K562 (cell line): ENCODE measurements around the gene NAGS. TPM values are rescaled to one million over a fixed set of nuclear protein-coding genes. Genes with fewer than 3 reads are reported as not detected.

ENCODE experiments used
- ARID2 ChIP-seq: fragments of 450-650 bp; IDR thresholded peaks from 2 replicates; pipeline ENCODE4 v1.6.1; 2017; ENCODE audit warnings: antibody characterized with exemption, mild to moderate bottlenecking
- BHLHE40 ChIP-seq: IDR thresholded peaks from 2 replicates; pipeline ENCODE4 v1.6.1; 2011; ENCODE audit warnings: low read length, improper control_type of control experiment
- CHD2 ChIP-seq: IDR thresholded peaks from 2 replicates; pipeline ENCODE4 v1.6.1; 2011; ENCODE audit warnings: low read depth, low read length
- DEAF1 ChIP-seq: fragments of 450-650 bp; formaldehyde crosslinking; IDR thresholded peaks from 2 replicates; pipeline ENCODE4 v1.4.0; 2020; ENCODE audit warnings: mild to moderate bottlenecking, moderate library complexity
- NONO ChIP-seq, 2 experiments: fragments of 200-400 bp in 1 of 2; fragments of 450-650 bp in 1 of 2; formaldehyde crosslinking in 1 of 2; IDR thresholded peaks; 2 replicates each; pipeline ENCODE4 v1.6.1; 2017; ENCODE audit warnings: low read depth in 2 of 2, mild to moderate bottlenecking in 2 of 2, moderate library complexity in 2 of 2, low read length in 1 of 2
- OTX1 ChIP-seq: fragments of 450-650 bp; formaldehyde crosslinking; IDR thresholded peaks from 2 replicates; pipeline ENCODE4 v1.4.0; 2022; ENCODE audit warnings: mild to moderate bottlenecking
- PTTG1 ChIP-seq: fragments of 450-650 bp; IDR thresholded peaks from 2 replicates; pipeline ENCODE4 v1.6.1; 2016; ENCODE audit warnings: low read depth, mild to moderate bottlenecking, missing genetic modification characterization, missing compliant biosample characterization
- RAD21 ChIP-seq, 2 experiments: fragments of 250-450 bp in 1 of 2; fragments of 450-650 bp in 1 of 2; sonication (Bioruptor Pico) in 1 of 2; formaldehyde crosslinking in 1 of 2; IDR thresholded peaks in 1 of 2; conservative IDR thresholded peaks in 1 of 2; 2 replicates each; pipeline versions ENCODE4 v1.4.0 to v1.8.0; 2020 to 2022; ENCODE audit warnings: mild to moderate bottlenecking in 2 of 2, moderate library complexity in 1 of 2
- RFX7 ChIP-seq: fragments of 250-450 bp; sonication (Bioruptor Pico); IDR thresholded peaks from 2 replicates; pipeline ENCODE4 v1.5.1; 2021; ENCODE audit warnings: mild to moderate bottlenecking
- ZBTB2 ChIP-seq: fragments of 450-650 bp; IDR thresholded peaks from 2 replicates; pipeline ENCODE4 v1.6.1; 2016; ENCODE audit warnings: antibody characterized with exemption
- ZBTB26 ChIP-seq: fragments of 450-650 bp; formaldehyde crosslinking; IDR thresholded peaks from 2 replicates; pipeline ENCODE4 v1.4.0; 2022; ENCODE audit warnings: missing genetic modification characterization
- ZKSCAN3 ChIP-seq: fragments of 250-450 bp; sonication (Bioruptor Pico); IDR thresholded peaks from 2 replicates; pipeline ENCODE4 v1.4.0; 2020
- ZNF197 ChIP-seq: fragments of 200-800 bp; sonication (Bioruptor generic); IDR thresholded peaks from 2 replicates; pipeline ENCODE4 v1.6.1; 2016; ENCODE audit warnings: low read depth, missing genetic modification characterization, missing compliant biosample characterization
- ZNF24 ChIP-seq: fragments of 450-650 bp; IDR thresholded peaks from 2 replicates; pipeline ENCODE4 v1.6.1; 2016
- ZNF740 ChIP-seq, 3 experiments: fragments of 200-800 bp in 1 of 3; sonication (Bioruptor generic) in 1 of 3; sonication (generic) in 1 of 3; formaldehyde crosslinking in 1 of 3; IDR thresholded peaks; 2 replicates each; pipeline versions ENCODE4 v1.6.1 to v1.8.0; 2016 to 2022; ENCODE audit warnings: mild to moderate bottlenecking in 2 of 3, missing compliant biosample characterization in 2 of 3, missing genetic modification characterization in 2 of 3, missing genetic modification reagents in 1 of 3
- polyA plus RNA-seq, 8 experiments: library from polyadenylated mRNA; depleted of rRNA in 4 of 8; stranded (reverse) in 5 of 8; unstranded in 3 of 8; fragments of >200 nt; fragmentation: Nextera tagmentation in 2 of 8; fragmentation: Illumina TruSeq in 1 of 8; extraction: Ambion mirVana in 2 of 8; extraction: Trizol in 1 of 8; gene quantifications; 2 replicates each; pipeline versions ENCODE4 v1.2.1 to v1.2.3, GENCODE V29; 2011 to 2014; ENCODE audit warnings: inconsistent platforms in 1 of 8, missing spikeins in 1 of 8
- total RNA-seq, 7 experiments: library from RNA; depleted of rRNA in 6 of 7; stranded (reverse); fragments of >200 nt in 6 of 7; fragmentation: Illumina TruSeq in 2 of 7; extraction: Trizol in 2 of 7; gene quantifications; 2 replicates each; pipeline versions ENCODE4 v1.2.1 to v1.2.3, GENCODE V29; 2011 to 2021; ENCODE audit warnings: low replicate concordance in 1 of 7
- TF ChIP-seq, protein P1 (sequence below): sonication (generic); formaldehyde crosslinking; IDR thresholded peaks from 2 replicates; pipeline ENCODE4 v1.9.0; 2022; ENCODE audit warnings: mild to moderate bottlenecking, missing genetic modification reagents
- TF ChIP-seq, protein P2 (sequence below): fragments of 450-650 bp; IDR thresholded peaks from 2 replicates; pipeline ENCODE4 v1.6.1; 2018; ENCODE audit not compliant: partially characterized antibody

Gene NAGS
- total and polyA plus RNA-seq, 9 of the 15 experiments (the other 6 are each of a cell fraction or from before 2014, with no cell fraction given): not detected

- TF ChIP-seq NONO (IDR thresholded peaks at IDR 0.05; ENCODE audit: low read depth in 2 of 2, low read length in 1 of 2) (0 out of 4 replicates have a peak, but pooled peaks of 1 of the 2 experiments have one; percentile 27), ZBTB2 (no peak), ZNF24 (no peak), OTX1 (CRISPR knock-in tag) (no peak), PTTG1 (tag) (no peak), DEAF1 (CRISPR knock-in tag) (peak; percentile 76), ZBTB26 (CRISPR knock-in tag) (no peak), RAD21 (CRISPR knock-in tag; conservative IDR thresholded peaks at IDR 0.05 in 1 of 2, IDR thresholded peaks at IDR 0.05 in 1 of 2) (peak; percentile 86 to 96), CHD2 (peak; percentile 68), ARID2 (peak; percentile 71; the same call in 1 of the 2 replicates), ZNF740 (CRISPR knock-in tag; IDR thresholded peaks at IDR 0.05) (peak; percentile 21; the same call in 1 of the 2 replicates), ZNF740 (tag; IDR thresholded peaks at IDR 0.05) (no peak), RFX7 (no peak), ZNF197 (CRISPR knock-in tag) (no peak), BHLHE40 (peak; percentile 25; the same call in 1 of the 2 replicates), ZKSCAN3 (CRISPR knock-in tag) (no peak)
- TF ChIP-seq, protein P1, sequence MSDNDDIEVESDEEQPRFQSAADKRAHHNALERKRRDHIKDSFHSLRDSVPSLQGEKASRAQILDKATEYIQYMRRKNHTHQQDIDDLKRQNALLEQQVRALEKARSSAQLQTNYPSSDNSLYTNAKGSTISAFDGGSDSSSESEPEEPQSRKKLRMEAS (CRISPR knock-in tag): peak; percentile 64
- TF ChIP-seq, protein P2, sequence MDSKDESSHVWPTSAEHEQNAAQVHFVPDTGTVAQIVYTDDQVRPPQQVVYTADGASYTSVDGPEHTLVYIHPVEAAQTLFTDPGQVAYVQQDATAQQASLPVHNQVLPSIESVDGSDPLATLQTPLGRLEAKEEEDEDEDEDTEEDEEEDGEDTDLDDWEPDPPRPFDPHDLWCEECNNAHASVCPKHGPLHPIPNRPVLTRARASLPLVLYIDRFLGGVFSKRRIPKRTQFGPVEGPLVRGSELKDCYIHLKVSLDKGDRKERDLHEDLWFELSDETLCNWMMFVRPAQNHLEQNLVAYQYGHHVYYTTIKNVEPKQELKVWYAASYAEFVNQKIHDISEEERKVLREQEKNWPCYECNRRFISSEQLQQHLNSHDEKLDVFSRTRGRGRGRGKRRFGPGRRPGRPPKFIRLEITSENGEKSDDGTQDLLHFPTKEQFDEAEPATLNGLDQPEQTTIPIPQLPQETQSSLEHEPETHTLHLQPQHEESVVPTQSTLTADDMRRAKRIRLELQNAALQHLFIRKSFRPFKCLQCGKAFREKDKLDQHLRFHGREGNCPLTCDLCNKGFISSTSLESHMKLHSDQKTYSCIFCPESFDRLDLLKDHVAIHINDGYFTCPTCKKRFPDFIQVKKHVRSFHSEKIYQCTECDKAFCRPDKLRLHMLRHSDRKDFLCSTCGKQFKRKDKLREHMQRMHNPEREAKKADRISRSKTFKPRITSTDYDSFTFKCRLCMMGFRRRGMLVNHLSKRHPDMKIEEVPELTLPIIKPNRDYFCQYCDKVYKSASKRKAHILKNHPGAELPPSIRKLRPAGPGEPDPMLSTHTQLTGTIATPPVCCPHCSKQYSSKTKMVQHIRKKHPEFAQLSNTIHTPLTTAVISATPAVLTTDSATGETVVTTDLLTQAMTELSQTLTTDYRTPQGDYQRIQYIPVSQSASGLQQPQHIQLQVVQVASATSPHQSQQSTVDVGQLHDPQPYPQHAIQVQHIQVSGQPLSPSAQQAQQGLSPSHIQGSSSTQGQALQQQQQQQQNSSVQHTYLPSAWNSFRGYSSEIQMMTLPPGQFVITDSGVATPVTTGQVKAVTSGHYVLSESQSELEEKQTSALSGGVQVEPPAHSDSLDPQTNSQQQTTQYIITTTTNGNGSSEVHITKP: peak; percentile 44
Measured at GRCh38 chr17:43994272-43995149, 9.9 kb upstream of the NAGS start (continued).
